Astrocyte of the spinal cord (primary cell): ENCODE results near the gene MICOS13.

Experiments
- DNase-seq: peaks from one replicate; pipeline ENCODE4 v3.0.0; 2011; ENCODE audit warnings: low read depth, low spot score
- H3K4me3 ChIP-seq: 2 replicates; pipeline ENCODE4 v1.5.1; 2011; ENCODE audit warnings: low read depth, mild to moderate bottlenecking, low read length, moderate library complexity
- in situ Hi-C: cut with HindIII; loops from 2 replicates; pipeline ENCODE4 v1.10.0; 2017; ENCODE audit warnings: low sequenced_read_pairs
- TF ChIP-seq, protein P1 (sequence below): IDR thresholded peaks from 2 replicates; pipeline ENCODE4 v1.5.1; 2012; ENCODE audit warnings: low read depth, mild to moderate bottlenecking, low read length, inconsistent platforms

The MICOS13 gene, protein sequence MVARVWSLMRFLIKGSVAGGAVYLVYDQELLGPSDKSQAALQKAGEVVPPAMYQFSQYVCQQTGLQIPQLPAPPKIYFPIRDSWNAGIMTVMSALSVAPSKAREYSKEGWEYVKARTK

DNA sequence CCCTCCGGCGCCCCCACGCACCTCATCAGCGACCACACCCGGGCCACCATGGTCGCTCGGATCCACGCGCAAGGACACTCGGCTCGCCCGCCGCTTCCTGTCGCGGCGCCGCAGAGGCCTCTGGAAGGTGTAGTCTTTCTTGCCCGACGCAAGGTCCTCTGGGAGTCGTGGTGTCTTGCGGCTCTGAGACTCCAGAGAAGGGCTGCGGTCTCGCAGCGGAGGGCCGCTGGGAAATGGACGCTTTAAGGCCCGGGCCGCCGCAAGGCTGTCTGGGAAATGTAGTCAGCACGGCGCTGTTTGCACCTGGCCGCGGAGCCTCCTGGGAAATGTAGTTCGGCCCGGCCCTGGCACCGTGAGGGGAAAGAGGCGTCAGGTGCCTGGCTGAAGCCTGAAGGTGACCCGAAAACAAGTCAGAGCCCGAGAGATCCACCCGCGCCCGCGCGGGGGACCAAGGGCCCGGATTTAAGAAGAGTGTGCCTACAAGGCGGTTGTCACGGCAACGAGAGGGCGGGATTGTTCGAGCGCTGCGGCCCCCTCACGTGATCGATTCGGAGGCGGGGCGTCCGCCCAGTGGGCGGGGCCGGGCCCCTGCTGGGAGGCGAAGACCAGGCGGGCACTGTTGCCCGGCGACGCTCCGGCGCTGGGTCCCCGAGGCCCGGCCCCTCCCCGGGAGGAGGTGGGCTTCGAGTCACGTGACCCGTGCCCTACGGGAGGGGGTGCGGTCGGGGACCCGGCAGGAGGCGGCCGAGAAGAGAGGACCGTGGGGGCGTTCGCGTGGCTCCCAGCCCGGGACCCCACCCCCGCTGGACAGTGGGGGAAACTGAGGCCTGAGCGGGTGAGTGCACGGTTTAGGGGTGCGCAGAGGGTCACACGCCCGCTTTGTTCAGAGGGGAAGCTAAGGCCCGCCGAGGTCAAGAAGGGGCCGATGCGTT, at the start of gene MICOS13, which contains the start of gene HSD11B1L:
Gene MICOS13 (minus strand): TSS at position 80 of the 932 bp plus-strand sequence. CDS start 30 bp downstream, at position 50.
Gene HSD11B1L (plus strand): TSS at position 591 of the 932 bp plus-strand sequence. CDS start 3,806 bp downstream, outside the sequence.
- TF ChIP-seq, protein P1, sequence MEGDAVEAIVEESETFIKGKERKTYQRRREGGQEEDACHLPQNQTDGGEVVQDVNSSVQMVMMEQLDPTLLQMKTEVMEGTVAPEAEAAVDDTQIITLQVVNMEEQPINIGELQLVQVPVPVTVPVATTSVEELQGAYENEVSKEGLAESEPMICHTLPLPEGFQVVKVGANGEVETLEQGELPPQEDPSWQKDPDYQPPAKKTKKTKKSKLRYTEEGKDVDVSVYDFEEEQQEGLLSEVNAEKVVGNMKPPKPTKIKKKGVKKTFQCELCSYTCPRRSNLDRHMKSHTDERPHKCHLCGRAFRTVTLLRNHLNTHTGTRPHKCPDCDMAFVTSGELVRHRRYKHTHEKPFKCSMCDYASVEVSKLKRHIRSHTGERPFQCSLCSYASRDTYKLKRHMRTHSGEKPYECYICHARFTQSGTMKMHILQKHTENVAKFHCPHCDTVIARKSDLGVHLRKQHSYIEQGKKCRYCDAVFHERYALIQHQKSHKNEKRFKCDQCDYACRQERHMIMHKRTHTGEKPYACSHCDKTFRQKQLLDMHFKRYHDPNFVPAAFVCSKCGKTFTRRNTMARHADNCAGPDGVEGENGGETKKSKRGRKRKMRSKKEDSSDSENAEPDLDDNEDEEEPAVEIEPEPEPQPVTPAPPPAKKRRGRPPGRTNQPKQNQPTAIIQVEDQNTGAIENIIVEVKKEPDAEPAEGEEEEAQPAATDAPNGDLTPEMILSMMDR, result no peak
- in situ Hi-C loops, result no loop called here
- peak; percentile 100 for DNase-seq
- H3K4me3 ChIP-seq, result peak within 1 kb of the TSS; percentile 77

DNA sequence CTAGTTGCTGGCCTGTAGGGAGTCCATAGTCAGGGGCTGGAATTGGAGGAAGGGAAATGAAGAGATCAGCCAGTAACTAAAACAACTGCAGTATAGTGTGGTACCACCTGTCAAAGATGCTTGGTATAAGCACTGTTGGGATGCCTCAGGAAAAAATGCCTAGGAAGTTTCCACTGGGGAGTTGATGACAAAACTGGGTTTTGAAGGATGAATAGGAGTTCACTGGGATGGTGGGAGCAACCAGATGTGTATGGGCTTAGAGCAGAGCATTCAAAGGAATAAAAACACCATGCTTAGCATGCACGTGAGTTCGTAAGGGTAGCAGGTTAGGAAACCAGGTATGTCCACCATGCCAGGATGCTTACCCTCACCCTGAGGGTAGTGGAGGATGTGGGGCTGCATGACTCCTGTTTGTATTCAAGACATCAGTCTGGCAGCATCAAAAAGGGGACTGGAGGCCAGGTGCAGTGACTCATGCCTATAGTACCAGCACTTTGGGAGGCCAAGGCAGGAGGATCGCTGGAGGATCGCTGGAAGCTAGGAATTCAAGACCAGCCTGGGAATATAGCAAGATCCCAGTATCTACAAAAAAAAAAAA, 47.2 kb upstream of the MICOS13 start:
- H3K4me3 ChIP-seq, result no peak overlapping the region
- TF ChIP-seq, protein P1, result no peak
- in situ Hi-C loops, result no loop called here
- DNase-seq, result no peak

DNA sequence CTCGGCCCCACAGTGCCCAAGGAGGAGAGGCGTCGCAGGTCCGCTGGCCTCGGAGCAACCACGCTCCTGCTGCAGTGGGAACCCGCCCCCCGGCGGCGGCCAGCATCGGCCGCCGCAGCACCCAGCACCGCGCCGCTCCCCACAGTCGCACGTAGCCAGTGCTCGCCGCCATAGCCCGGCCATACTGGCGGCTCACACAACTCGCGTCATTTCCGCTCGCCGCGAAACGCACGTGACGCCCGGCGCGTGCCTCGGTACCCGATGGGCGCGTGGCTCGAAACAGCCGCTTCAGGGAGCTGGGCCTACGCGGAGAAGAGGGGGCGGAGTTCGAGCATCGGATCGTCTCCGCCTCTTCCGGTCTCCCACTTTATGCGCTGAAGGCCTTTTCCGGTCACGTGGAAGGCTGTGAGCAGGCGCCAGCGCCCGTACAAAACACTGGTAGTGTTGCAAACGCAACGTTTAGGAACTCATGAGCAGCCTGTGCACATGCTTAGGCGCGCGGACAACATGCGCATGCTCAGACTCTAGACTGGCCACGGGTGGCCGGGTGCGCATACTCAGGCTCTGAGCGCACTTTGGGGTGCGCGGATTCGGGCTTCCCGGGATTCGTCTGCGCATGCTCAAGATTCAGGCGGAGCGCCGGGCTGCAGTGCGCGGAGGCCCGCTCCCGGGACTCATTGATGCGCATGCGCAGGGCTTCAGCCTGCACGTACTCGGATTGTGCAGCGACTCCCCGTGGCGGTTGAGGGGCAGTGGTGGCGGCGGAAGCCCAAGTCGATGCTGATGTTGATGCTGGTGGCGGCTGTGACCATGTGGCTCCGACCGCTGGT, 39.9 kb upstream of the MICOS13 start, which contains the start of the genes CATSPERD and LONP1:
Gene CATSPERD (plus strand): TSS at position 677 of the 830 bp plus-strand sequence. CDS start 101 bp downstream, at position 778.
Gene LONP1 (minus strand): TSS at position 186 of the 830 bp plus-strand sequence. CDS start 14 bp downstream, at position 172.
- TF ChIP-seq, protein P1, result peak; percentile 96
- H3K4me3 ChIP-seq, result peak within 1 kb of the TSS; percentile 98
- in situ Hi-C loops, result no loop called here
- DNase-seq, result peak; percentile 99

DNA sequence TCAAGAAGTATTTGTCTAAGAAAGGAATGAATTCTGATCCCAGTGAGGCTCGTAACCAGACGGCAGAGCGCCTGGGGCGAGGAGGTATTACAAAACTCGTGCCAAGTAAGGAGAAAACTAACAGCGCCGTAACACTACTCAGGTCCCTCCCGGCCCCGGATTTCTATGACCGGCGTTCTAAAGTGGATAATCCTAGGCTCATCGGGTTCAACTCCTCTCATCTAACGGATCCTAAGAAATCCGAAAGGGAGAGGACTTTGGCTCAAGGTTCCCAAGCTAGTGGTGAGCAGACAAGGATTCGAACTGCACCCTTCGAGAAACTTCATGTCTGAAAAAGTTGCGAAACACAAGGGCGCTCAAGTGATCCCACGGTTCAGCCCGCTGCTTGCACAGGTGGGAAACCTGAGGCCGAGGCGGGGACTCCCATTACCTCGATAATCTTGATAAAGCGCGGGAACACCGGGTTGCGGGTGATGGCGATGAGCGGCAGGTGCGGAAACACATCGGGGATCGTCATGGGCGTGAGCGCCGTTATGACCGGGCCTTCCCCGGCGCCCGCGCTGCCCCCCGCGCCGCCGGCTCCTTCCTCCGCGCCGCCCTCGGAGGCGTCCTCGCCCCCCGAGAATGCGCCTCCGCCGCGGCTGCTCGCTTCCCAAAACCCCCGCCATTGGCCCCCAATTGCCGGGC, 39.1 kb upstream of the MICOS13 start:
- DNase-seq, result no peak
- in situ Hi-C loops, result no loop called here
- H3K4me3 ChIP-seq, result peak overlapping the region; percentile 98
- TF ChIP-seq, protein P1, result no peak

DNA sequence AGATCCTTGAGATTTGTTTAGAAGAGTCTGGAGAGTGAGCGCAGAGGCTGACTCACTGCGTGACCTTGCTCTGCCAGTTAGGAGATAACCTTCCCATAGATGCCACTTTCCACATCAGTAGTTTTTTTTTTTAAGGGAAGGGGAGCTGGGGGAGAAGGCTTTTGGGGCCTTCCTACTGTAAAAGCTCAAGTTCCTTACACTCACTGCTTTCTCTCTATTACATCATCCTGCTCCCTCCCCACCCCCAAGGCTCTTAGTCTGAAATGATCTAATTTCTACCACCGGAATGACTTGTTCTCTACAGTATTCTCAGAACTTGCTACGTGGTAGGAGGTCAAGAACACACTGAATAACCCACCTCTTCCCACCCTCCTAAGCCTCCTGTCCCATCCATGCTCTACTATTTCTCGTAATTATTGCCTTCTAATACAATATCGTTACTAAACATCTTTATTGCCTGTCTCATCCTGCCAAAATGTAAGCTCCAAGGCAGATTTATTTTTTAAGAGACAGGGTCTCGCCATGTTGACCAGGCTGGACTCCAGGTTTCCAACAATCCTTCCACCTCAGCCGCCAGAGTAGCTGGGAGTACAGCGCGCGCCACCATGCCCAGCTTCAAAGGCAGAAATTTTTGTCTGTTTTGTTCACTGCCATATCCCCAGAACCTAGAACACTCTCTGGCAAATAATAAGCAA, 38.4 kb upstream of the MICOS13 start:
- TF ChIP-seq, protein P1, result no peak
- DNase-seq, result peak; percentile 89
- in situ Hi-C loops, result no loop called here
- H3K4me3 ChIP-seq, result peak overlapping the region; percentile 98
